GM19099 (cell line): Measurements from ENCODE around the gene TCF7L2.

ENCODE experiments used
- POLR2A ChIP-seq: IDR thresholded peaks from 3 replicates; pipeline ENCODE4 v1.6.1; 2011; ENCODE audit warnings: low read depth; ENCODE audit not compliant: insufficient read length; ENCODE audit errors: extremely low read depth

Gene TCF7L2

GRCh38 chr10:113119801-113120200, 169.8 kb downstream of the TCF7L2 start:
- TF ChIP-seq POLR2A, result no peak

- no peak for TF ChIP-seq POLR2A
Measured at GRCh38 chr10:113121153-113121552, 171.1 kb downstream of the TCF7L2 start.

- no peak for TF ChIP-seq POLR2A
Measured at GRCh38 chr10:113122947-113123346, 172.9 kb downstream of the TCF7L2 start.

GRCh38 chr10:113124724-113125123, 174.7 kb downstream of the TCF7L2 start:
- TF ChIP-seq POLR2A, result no peak

GRCh38 chr10:113125612-113126011, 175.6 kb downstream of the TCF7L2 start:
- no peak for TF ChIP-seq POLR2A

- no peak for TF ChIP-seq POLR2A
Measured at GRCh38 chr10:113126229-113127201, 176.5 kb downstream of the TCF7L2 start.

- TF ChIP-seq POLR2A, result no peak
Measured at GRCh38 chr10:113127261-113127900, 177.3 kb downstream of the TCF7L2 start.

- TF ChIP-seq POLR2A, result no peak
Measured at GRCh38 chr10:113127901-113128283, 177.8 kb downstream of the TCF7L2 start.

GRCh38 chr10:113128450-113129070, 178.5 kb downstream of the TCF7L2 start:
- TF ChIP-seq POLR2A, result no peak

- TF ChIP-seq POLR2A, result no peak
Measured at GRCh38 chr10:113129117-113129516, 179.1 kb downstream of the TCF7L2 start.

- TF ChIP-seq POLR2A, result no peak
Measured at GRCh38 chr10:113130014-113130641, 180.1 kb downstream of the TCF7L2 start.

GRCh38 chr10:113131613-113132261, 181.7 kb downstream of the TCF7L2 start:
- TF ChIP-seq POLR2A, result no peak

GRCh38 chr10:113132591-113133121, 182.6 kb downstream of the TCF7L2 start:
- TF ChIP-seq POLR2A, result no peak

GRCh38 chr10:113133497-113134115, 183.6 kb downstream of the TCF7L2 start:
- no peak for TF ChIP-seq POLR2A
